HG03457 (cell line): ENCODE measurements around the gene PRPSAP1.

Experiments
- ATAC-seq: cut with Tn5 transposase; IDR thresholded peaks from one replicate; pipeline ENCODE4 v1.9.1; 2021; ENCODE audit warnings: moderate number of reproducible peaks; ENCODE audit not compliant: unreplicated experiment

Gene PRPSAP1, protein sequence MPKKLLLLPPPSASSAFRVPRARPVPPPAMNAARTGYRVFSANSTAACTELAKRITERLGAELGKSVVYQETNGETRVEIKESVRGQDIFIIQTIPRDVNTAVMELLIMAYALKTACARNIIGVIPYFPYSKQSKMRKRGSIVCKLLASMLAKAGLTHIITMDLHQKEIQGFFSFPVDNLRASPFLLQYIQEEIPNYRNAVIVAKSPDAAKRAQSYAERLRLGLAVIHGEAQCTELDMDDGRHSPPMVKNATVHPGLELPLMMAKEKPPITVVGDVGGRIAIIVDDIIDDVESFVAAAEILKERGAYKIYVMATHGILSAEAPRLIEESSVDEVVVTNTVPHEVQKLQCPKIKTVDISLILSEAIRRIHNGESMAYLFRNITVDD

DNA sequence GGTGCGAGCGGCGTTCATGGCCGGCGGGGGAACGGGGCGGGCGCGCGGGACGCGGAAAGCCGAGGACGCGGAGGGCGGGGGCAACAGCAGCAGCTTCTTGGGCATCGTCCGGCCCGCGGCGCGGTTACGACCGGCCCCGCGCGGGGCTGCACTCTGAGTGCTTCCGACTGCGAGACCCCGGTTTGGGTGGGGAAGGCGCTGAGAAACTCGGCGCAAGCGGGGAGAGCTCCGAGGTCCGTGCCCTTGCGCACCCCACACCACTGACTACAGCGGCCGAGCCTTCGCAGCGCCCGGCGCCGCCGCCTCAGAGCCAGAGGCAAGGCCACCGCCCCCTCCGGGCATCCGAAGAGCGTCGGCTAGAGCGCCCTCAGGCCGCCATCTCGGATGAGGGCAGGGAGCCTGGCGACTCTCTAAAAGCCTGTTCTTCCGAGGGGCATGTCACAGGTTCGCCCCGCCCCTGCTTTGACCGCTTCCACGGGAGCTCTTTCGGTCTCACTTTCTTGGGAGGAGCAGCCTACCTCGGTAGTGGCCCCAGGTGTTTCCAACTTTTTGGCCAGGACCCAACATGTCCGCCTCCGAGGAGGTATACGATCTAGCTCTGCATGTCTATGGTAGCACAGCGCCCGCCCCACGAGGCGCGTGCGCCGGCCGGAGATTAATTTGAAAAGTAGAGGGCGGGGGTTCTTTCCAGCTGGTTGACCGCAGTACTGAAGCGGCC, at the start of gene PRPSAP1:
Gene PRPSAP1 (minus strand): TSS at position 318 of the 718 bp plus-strand sequence. CDS start 213 bp downstream, at position 105.
- ATAC-seq: peak; percentile 60

DNA sequence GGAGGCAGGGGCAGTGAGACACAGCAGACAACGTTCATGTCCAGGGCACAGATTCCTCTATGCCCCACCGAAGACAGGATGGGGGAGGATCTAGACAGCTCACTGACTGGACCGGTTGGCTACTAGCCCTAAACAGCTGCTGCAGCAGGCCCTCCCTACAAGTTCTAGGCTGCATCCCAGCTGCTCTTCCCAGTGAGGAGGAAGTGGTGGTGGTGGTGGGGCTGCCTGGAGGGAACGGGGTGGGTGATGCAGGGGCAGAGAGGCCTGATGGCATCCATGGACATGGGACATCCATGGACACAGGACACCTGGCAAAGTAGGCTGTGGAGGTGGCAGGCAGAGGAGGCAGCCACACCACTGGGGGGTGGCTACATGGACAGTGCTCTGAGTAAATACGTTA, 49.0 kb upstream of the PRPSAP1 start:
- ATAC-seq: no peak

DNA sequence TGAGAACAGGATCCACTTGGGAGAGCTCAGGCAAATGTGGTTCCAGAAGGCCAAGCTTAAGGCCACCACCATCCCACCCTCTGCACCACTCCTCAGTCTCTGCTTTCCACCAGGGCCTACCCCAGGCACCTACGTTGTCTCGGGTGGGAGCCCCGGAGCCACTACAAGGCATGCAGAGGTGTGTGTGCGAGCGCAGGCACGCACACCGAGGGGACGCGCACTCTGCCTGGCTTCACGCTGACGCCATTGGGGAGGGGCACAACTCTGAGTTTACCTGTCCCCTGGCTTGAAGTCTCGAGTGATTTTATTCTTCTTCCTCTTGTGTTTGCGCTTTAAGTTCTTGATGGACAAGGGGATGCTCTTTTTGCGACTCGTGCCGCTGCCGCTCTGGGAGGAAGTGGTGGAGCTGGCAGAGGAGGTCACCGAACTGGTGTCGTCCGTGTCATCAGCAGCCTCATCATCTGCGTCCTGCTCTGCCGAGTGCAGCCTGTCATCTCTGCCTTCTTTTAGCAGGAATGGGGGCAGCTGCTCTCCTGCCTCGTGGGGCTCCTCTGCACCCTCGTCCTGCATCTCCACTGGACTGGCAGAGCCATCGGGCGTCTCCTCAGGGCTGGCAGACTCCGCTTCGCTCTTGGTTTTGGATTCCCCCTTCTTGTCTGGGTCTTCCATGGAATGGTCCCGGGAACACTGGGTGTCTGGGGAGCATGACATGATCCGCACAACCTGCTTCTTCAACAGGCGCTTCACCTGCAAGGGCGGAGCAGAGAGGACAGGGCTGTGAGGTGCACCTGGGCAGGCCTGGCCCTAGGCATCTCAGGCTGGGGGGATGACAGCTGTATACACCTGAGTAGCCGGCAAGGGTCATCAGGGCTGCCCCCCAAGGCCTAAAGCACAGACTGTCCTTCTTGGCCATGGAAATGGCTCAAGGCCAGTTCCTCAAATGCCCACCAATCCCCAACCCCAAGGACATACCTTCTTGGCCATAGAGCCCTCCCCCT, 45.8 kb upstream of the PRPSAP1 start:
- no peak for ATAC-seq

DNA sequence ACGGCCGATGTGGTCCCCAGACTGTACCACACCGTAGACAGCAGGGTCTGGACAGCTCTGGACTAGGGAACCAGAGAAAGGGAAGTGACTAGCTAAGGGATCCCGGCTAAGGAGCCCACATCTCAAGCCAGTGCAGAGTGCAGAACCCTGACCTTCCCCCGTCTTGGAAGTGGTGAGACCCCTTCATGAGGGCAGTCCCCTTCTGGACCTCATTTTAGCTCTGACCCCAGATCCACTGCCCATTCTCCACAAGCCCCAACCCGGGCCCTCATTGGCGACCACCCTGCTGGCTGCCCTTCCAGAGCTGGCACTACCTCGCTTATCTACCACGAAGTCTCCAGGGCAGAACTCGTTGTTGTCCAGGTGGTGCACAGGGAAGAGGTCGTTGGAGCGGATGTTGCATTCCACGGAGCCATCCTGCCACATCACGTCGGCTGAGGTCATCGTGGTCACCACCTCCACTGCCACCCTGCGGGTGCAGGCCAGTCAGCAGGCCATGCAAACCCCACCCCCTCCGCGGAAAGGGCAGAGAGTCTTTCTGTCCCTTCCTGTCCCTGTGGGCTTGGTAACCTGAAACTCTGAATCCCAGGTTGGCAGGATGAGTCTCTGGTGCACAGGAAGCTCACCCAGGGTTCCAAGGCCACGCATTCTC, 44.9 kb upstream of the PRPSAP1 start:
- ATAC-seq: no peak

DNA sequence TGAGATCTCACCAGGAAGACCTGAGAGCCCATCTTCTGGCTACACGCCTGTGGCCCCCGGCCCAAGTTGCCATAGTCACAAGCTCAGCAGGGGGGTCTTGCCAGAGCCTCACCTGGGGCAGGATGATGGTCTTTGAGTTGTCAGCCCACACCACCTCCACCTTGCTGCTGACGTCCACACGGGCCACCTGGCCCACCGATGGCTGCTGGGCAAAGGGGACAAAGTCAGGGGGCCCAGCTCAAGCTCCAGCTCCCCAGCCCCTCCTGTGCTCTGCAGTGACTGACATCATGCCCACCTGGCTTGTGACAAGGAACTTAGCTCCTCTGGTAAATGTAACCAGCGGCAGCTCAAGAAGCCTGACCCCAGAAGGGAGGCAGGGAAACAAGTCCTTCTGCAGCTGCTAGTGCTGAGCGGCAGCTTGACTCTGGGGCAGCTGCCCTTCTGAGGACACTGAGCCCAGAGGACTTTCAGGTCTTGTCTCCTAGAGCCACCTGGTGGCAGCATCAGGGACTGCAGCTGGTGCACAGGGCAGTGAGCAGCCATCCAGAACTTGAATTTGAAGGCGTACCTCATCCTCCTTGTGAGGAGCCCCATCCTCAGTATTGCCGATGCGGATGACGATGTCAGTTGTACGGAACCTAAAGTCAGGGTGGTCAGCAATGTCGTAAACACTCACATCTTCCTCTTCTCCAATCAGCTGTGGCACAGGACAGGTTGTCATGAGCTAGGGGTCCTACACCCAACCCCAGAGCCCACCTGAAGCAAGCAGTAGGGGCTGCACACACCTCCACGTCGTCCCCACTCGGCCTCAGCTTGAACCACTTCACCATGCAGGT, 44.2 kb upstream of the PRPSAP1 start:
- ATAC-seq: no peak

DNA sequence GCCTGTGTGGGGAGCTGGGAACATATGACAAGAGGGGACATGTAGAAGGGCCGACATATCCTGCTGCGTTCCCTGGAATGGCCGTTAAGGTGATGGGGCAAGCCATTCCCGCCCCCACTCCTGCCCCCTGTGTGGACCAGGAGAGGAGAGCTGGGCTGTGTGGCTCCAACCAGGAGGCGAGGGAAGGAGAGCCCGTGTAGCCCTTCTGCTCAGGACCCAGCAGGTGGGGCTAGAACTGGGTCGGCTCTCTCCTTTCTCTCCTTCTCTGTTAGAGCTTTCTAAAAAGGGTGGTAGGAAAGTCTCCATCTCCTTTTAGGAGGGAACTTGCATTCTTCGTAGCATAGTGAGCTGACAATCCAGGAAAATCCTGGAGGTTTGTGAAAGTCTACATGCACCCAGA, 43.5 kb upstream of the PRPSAP1 start:
- no peak for ATAC-seq

DNA sequence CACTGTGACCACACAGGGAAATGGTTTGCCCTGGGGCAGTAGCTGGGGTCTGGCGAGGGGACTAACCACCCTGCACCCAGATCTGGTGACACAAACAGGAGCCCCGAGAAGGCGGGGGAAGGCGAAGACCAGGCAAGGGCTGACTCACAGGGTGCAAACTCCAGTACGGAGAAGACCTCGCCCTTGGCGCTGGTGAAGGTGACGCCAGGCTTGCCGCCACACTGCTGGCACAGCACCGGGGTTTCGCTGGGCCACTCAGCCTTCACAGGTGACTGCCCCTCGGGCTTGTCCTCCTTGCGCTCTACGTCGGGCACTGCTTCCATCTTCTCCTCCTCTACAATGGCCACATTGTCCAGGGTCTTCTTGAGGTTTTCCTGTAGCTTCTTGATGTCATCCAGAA, 42.3 kb upstream of the PRPSAP1 start:
- ATAC-seq: no peak

DNA sequence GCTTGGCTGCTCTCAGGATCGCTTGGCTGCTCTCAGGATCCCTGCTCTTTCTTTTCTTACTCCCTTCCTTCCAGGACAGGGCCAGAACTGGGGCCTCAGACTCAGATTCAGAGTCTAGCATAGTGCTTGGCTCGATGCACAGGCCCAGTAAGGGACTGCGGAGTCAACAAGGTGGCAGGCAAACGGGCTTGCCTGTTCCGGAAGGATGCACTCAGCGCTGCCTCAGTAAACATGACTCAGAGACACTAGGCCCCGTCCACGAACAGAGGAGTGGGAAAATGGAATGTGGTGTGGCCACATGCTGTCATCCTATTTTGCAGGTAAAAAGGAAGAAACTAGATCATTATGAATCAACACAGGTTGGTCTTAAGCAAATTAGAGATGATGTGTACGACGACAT, 40.5 kb upstream of the PRPSAP1 start:
- ATAC-seq: no peak

DNA sequence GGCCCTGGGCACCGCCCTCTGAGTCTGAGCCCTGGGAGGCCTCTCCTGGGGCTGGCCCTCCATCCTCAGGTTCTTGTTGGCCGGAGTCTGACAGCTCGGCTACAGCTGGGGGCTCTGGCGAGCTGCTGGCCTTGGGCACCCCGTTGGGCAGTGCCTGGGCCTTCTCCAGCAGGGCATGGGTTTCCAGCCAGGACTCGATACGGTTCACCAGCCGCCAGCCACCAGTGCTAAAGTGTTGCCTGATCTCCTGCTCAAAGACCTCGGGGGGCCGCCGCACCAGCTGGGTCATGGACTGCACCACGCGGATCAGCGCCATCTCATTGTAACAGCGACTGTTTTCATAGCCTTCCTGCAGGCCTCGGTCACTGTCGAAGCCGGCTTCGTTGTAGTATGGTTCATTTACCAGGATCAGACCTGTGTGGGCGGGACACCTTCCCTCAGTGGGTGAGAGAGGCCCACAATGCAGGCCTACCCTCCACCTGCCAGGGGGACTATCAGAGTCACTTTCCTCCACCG, 37.5 kb upstream of the PRPSAP1 start:
- no peak for ATAC-seq

DNA sequence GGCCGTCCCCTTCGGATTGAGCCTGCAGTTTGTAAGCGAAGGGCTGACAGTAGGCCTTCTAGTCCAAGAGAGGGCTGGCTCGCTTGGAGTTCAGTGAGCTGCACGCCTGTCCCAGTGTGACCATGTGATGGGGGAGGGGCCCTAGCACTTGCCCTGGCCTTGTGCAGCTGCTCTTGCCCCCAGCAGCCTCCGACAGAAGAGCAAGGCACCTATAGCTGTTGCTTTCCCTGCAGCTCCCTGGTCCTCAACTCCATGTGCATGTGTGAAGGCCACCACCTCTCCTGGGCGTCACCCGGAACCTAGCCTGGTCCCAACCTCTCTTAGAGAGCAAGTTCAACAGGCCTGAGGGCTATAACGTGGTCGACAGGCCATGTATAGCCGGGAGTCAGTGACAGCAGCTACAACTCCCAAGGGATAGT, 36.3 kb upstream of the PRPSAP1 start:
- no peak for ATAC-seq

DNA sequence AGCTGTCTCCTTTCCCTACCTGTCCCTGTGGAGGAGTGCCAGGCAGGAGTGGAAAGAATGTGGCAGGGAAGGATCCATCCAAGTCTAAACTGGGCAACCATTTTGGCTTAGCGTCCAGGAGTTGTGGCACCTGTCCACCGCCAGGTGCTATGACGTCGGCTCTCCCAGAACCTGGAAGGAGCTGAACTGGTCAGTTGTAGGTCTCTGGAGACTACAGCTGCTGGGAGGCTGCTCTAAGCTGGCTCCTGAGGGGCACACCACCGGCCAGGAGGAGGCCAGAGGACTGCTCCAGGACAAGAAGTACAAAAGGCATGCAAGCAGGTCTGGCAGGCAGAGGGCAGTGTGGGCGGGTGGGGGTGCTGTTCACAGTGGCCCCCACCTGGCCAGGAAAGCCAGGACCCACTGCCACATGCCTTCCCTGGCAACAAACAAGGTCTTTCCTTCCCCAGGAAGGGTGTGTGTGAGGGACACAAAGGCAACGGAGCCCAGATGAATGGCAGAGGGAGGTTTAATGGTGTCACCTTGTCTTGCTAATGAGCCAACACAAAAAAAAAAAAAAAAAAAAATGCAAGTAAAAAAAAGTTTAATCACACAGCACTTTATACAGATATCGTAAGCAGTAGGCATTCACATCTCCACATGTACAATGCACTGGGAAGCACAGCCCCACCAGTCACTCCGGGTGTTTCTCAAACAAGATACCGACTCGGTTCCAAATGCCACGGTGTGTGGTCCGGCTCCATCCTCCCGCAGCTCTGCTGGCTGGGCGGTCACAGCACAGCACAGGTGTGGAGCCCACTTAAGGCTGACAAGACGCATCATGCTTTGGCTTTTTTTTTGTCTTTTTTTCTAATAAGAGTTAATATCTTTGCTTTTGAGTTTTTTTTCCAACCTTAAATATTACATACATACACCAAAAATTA, 35.5 kb upstream of the PRPSAP1 start:
- ATAC-seq: no peak

DNA sequence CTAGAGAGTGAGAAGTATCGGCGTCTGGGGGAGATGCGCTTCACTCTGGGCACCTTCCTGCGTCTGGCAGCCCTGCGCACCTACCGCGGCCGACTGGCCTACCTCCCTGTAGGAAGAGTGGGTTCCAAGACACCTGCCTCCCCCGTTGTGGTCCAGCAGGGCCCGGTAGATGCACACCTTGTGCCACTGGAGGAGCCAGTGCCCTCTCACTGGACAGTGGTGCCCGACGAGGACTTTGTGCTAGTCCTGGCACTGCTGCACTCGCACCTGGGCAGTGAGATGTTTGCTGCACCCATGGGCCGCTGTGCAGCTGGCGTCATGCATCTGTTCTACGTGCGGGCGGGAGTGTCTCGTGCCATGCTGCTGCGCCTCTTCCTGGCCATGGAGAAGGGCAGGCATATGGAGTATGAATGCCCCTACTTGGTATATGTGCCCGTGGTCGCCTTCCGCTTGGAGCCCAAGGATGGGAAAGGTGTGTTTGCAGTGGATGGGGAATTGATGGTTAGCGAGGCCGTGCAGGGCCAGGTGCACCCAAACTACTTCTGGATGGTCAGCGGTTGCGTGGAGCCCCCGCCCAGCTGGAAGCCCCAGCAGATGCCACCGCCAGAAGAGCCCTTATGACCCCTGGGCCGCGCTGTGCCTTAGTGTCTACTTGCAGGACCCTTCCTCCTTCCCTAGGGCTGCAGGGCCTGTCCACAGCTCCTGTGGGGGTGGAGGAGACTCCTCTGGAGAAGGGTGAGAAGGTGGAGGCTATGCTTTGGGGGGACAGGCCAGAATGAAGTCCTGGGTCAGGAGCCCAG, 33.5 kb upstream of the PRPSAP1 start:
- no peak for ATAC-seq

DNA sequence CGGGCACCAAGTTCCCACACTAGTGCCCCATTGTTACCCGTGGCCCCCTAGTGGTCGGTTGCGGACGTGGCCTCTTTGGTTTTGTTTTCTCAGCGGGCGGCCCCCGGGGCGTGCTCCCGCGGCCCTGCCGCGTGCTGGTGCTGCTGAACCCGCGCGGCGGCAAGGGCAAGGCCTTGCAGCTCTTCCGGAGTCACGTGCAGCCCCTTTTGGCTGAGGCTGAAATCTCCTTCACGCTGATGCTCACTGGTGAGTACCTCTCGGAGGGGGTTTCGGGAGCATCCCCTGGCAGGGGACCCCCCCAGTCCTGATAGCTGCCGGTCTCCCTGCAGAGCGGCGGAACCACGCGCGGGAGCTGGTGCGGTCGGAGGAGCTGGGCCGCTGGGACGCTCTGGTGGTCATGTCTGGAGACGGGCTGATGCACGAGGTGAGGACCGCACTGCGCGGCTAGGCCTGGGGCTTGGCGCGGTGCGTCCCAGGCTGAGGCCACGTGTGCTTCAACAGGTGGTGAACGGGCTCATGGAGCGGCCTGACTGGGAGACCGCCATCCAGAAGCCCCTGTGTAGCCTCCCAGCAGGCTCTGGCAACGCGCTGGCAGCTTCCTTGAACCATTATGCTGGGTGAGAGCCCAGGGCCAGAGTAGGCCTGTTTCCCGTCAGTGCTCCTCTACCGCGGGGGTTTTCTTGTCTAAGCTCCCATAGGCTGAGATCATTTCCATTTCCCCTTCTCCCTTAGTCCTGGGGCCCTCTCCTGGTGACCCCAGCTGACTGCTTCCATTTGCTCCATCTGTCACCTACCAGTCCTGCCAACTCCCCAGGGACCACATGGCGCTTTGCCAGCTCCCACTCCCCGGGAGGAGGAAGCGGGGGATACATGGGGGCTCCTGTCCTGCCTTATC, 32.4 kb upstream of the PRPSAP1 start:
- ATAC-seq: no peak

DNA sequence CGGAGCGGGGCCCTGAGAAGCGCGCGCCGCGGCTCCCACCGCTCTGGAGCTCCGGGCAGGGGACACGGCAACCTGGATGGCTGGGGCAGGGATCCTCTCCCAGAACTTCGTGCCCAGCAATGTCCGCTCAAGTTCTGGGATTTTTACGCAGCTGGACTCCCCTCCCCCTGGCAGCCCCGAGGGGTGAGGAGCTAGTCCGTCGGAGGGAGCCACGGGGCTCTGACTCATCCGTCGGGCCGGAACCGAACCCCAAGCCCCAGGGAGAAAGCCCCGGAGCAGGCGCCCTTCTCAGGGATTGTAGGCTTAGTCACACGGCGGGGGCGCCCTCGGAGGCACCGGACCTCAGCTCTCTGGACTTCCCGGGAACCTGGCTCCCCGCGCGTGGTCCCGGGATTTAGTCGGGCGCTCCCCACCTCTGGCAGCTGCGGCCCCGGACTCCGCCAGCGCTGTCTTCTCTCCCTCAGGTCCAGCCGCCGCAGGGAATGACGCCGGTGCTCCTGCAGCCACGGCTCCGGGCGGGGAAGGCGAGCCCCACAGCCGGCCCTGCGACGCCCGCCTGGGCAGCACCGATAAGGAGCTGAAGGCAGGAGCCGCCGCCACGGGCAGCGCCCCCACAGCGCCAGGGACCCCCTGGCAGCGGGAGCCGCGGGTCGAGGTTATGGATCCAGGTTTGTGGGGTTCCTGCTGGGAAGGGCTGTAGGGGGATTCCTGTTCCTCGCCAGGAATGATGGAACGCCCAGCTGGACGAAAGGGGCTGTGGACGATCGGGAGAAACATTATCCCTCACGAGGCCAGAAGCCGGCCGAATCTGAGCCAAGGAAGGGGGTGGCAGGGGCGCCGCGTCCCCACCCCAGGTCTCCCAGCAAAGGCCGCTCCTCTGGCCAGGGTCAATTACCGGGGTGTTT, 31.5 kb upstream of the PRPSAP1 start:
- no peak for ATAC-seq

DNA sequence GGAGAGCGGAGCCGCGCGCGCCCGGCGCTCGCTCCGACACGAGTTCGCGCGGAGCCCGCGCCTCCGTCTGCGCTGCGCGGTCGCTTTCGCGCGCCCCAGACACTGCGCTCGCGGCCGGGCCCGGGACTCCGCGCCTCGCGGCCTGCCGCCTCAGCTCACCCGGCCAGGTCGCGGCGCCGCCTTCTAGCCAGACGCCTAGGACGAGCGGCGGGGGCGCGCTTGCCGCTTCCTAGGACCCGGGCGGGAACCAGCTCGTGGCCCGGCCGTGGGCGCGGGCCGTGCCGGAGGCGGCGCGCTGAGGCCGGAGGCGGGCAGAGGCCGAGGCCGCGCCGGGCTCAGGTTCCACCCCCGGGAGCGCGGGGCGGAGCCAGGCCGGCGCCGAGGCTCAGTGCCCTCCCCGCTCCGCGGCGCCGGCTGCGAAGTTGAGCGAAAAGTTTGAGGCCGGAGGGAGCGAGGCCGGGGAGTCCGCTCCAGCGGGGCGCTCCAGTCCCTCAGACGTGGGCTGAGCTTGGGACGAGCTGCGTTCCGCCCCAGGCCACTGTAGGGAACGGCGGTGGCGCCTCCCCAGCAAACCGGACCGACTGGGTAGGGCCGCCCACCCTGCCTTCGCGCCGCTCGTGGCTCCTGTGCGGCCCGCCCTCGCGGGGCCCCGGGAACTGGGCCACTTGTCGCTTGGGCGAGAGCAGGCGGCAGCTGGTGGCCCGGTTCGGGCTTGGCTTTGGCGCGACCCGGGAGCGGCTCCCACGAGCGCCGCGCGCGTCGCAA, 30.7 kb upstream of the PRPSAP1 start, which contains the start of gene SPHK1:
Gene SPHK1 (plus strand): TSS at position 388 of the 765 bp plus-strand sequence. CDS start 1,036 bp downstream, outside the sequence.
- ATAC-seq: peak; percentile 46
